Stimulated activated CD8-positive, alpha-beta memory T cell treated with anti-CD3 and anti-CD28 coated beads, Interleukin-12 subunit alpha, Interleukin-12 subunit beta, amount 100 ng/mL, for 24 hours (primary cell): ENCODE measurements around the gene ZBTB3.
"Not testable (repeated sequence)": the region's sequence is repeated elsewhere in the genome, so short reads cannot be mapped to it uniquely, and the experiment has no call there.

Source experiments
- DNase-seq: peaks from one replicate; pipeline ENCODE4 v3.0.0-alpha.2; 2020; ENCODE audit errors: extremely low read depth

The ZBTB3 gene

DNA sequence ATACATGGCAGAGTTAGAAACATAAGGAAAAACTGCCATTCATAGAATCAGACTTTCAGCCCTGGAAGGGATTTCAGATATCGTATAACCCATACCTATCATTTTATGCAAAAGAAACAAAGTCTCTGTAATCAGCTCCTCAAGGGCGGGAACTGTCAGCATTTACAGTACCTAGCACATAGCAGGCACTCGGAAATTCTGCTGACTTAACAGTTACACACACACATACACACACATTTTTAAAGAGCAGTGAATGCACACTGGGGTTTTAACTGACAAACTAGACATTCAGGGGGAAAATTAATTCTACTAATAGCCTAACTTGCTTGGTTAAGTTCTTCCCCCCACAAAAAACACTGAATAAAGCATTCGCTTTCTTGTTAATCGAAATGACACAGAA, 37.8 kb downstream of the ZBTB3 start:
- no peak for DNase-seq

DNA sequence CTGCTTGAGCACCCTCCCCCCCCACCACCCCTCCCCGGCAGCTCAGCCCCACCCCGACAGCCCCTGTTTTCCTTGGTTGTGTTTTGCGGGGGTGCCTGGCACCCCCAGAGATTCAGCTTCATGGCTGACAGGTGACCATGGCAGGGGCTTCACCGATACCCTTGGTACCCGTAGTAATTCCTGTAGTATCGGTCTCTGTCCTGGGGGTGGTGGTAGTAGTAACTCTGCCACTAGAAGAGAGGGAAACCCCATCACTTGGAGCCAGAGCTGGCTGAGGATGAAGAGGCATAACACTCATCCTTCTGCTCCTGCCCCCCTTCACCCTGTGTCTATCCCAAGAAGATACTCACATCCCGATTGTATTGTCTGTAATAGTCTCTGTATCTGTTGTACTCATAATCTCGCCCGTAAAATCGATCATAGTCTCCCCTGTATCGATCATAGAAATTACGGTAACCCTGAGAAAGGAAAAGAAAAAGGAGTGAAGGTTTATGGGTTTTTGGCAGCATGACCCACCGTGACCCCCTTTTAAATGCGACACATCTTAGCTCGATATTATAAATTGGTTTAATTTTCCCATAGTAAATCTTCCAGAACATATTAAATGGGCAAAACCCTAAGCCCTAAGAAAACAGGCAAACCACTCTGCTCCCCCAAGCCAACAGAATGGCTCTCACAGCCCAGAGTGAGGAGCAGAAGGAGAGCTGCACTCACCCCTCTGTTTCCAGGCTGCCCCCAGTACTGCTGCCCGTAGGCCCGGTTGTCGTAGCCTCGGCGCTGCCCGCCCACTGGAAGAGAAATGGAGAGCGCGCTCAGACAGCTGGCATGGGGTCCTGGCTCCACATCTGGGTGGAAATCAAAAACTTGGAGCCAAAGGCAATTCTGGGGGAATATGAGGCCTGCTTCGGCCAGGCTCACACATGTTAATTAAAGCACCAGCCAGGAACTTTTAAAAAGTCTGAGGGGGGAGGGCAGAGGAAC, 38.5 kb downstream of the ZBTB3 start:
- no peak for DNase-seq

DNA sequence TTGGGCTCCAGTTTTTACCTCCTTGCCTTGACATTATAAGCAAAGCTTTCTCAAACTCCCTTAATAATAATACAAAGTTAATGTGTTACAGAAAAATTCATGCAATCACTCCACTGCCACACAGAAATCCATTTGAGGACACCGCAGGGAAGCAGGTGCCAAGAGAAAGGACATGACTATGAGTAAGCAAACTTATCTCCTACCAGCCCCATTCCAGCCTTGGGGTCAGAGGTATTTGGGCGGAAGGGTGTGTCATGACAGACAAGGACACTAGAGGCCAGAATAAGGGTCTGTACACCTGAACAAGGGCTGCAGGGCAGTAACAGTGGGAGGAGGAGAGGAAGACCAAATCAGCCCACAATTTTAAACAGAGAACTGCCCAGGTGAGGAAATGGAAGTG, 40.6 kb downstream of the ZBTB3 start:
- DNase-seq: no peak

DNA sequence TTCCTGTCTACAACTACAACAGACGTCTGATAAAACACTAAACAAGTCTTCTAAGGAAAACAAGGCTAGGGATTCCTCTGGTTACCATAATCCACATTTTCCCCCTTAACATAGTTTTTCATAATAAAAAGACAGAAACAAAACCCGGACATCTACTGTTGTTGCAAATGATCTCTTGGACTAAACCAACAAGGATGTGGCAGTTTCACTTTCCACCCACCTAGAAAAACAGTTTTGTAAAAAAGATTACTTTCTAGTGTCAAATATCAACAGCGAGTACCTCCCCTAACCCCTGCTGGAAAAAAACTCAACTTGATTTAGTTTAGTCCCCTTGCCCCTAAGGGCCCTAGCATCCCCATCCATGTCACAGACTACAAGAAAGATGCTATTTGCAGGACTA, 41.1 kb downstream of the ZBTB3 start:
- DNase-seq: no peak

DNA sequence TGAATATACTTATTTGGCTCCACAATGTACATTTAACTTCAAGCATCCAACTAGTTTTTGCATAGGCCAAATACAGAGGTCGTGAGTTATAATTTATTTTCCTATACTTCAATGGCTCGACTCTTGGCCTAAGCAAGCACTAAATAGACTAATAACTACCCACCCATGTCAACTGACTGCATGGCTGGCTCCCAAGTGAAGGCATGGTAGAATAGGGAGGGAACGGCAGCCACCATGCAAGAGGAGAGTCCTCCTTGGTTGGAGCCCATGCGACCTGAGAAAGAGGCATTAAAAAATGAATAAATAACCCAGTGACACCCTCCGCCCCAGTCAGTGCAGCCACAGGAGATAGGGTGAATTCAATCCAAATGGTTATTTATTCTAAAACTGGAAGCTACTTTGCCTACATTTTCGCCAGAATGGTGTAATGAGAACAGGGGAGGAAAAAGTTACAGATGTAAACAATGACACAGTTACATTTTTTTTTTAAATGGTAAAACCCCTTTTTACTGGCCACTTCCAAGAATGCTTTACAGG, 41.6 kb downstream of the ZBTB3 start:
- no peak for DNase-seq

DNA sequence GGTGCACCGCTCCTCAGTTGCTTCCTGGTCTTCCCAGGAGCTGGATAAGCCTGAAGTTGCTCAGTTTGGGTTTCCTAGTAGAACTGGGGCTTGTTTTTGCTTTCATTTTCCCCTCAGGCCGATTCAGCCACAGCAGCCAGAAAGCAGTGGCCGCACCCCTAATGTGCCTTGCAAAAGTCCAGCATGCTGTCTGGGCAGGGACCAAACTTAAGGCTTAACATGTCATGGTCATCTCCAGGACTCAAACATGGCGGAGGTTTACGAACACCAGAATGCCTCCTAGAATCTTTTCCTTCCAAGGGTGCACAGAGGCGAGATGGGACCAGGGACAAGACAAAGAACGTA, 44.0 kb downstream of the ZBTB3 start:
- DNase-seq: no peak

DNA sequence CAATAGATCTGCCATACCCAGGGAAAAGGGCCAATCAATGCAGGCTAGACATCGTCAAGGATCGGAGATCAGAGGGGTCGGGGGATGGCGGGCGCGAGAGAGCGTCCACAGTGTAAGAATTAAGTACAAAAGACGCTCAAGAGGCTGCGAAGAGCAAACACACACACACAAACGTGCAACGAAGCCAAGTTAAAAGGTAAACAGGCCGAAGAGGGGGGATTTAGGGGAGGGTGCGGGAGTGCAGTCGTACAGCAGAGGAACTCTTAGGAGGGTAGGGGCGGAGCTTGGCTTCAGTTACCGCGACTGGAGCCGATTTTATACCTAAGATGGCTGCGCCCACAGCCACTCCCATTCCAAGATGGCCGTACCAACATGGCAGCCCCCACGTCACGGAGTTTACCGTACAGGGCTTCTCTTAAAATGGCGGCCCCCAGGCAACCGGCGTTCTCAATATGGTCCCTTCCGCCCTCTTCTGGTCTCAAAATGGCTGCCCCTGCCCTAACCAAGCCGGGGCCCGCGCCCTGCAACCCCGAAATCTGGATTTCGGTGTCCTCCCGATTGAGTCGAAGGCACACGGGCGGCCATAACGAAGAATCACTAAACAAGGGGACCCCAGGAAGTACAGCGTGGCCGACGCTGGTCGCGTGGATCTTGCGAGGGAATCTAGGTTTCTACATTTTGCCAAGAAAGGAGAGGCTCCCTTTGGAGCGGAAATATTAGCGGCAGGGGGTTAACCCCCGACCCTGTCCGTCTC, 44.5 kb downstream of the ZBTB3 start:
- peak; percentile 90 for DNase-seq

DNA sequence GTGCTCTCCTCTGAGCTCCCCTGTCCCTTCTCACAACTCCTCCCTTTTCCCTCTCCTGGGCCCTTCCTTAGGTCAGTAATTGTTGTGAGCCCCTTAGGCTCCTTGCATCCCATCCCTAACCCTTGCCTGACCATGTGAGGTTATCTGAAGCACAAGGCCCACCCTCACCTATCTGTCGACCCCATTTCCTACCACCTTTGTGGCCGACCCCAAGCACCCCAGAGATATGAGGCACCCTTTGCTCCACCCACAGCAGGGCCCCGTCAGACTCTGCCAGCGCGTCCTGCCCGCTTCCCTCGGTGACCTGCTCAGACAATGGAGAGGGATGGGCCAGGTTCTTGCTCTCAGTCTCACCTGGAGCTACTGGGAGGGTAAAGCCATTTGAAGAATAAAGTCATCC, 45.2 kb downstream of the ZBTB3 start:
- no peak for DNase-seq

DNA sequence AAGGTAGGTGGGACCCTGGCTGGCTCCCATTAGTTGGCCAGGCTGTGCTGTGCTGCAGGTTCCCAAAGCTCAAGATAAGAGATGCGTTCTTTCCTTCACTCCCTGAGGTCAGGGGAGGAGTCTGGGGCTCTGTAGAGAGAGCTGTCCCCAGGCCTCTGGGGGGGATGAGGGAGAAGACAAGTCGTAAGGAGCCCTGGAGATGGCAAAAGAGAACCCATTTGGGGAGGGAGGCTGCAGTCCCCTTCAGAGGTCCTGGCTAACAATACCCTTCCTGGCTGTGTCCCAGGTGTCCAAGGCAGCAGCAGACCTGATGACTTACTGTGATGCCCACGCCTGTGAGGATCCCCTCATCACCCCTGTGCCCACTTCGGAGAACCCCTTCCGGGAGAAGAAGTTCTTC, 45.6 kb downstream of the ZBTB3 start:
- no peak for DNase-seq

DNA sequence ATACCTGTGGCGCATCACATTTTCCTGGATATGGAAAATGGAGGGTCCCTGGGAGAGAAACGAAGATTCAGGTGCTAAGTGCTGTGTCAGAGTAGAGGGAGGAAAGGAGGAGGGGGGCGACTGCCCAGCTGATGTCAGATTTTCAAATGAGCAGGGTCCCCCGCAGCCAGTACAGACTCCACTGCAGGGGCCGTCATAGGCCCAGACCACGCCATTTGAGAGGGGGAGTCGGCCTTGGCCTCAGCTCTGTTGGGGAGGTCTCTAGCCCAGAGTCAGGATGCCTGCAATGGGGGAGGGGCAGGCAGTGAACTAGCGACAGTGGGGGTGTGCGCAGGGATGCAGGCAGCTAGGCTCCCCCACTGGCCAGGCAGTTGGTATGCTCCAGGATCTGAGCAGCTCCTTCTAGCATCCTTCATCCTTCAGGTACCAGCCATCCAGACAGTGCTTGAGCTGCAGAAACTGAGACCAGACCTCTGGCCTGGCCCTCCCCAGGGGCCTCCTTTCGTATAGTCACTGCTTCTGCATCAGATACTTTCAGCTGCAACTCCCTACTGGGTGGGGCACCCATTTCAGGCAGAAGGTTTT, 46.6 kb downstream of the ZBTB3 start, which contains the start of the genes BSCL2 and GNG3:
Gene BSCL2 (minus strand): TSS at position 148 of the 585 bp plus-strand sequence. CDS start 229 bp downstream, outside the sequence.
Gene GNG3 (plus strand): TSS at position 400 of the 585 bp plus-strand sequence. CDS start 620 bp downstream, outside the sequence.
- no peak for DNase-seq

DNA sequence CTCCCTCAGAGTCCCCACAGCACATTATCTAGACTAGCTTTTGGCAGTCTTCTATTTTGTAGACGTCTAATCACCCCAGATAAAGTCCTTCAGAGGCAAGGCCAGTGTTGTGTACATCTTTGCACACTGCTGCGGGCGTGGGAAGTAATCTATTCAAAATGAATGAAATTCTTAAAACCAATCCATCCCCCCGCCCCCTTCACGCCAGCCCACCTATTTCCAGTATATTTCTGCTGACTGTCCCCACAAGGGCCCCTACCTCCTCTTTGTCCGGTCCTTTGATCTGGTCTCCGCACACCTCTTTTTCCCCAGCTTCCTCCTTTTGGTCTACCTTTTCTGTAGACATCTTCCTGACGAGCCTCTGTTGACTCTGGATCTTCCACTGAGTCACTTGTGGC, 47.1 kb downstream of the ZBTB3 start:
- DNase-seq: no peak

DNA sequence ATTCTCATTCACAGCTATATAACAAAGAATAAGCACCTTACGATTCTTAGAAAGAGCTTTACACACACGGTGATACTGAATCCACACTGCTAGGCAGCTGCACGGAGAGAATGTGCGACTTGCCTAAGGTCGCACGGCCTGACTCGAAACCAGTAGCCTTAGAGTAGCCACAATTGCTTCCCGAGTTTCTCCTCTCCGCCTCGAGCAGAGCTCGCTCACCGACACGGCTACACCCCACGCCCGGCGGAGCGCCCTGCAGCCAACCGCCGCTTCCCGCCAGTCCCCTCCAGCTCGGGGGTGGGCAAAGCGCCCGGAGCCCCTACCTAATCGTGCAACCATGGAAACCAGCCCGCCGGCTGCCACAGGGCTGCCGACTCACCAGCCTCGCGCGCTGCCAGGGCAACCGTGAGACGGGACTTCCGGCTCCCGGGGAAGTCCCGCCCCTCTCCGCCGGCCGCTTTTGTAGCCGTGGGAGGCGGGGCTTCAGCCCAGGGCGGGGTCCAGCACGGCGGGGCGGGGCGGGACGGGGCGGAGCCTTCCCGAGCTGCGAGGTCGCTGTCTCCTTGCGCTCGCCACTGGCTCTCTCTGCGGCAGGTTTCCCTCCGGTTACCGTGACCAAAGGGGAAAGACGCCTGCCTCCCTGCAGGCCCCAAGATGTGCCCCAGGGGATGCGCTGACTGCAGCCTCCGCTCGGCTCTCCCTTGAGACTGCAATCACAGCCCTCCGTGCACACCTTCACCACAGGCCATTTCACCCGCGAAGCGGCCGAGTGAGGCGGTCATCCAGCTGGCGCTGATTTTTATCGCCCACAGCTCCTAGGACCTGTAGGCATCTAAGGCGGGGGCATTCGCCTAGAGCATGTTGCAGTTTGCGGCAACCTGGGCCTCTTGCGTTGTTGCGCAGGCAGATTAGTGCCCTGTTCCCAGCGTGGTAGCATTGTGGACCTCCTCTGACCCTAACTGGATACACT, 47.8 kb downstream of the ZBTB3 start:
- peak; percentile 93 for DNase-seq

DNA sequence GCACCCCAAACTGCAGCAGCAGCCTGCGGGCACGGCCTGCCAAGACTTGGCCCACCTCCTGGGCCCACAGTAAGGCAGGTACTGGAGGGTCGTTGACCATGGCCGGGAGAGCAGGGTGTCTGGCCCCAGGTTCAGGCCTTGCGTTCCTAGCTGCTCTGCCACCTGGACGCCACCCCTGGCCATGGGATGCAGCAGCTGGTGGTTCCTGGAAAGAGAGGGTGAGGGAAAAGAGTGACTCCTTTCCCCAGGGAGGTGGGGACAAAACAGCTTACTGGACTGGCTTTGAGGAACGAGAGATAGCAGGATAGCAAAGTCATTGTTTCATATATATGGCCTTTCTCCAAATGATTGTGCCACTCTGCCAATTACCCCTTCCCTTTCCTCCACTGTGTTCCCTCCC, 48.5 kb downstream of the ZBTB3 start:
- no peak for DNase-seq

DNA sequence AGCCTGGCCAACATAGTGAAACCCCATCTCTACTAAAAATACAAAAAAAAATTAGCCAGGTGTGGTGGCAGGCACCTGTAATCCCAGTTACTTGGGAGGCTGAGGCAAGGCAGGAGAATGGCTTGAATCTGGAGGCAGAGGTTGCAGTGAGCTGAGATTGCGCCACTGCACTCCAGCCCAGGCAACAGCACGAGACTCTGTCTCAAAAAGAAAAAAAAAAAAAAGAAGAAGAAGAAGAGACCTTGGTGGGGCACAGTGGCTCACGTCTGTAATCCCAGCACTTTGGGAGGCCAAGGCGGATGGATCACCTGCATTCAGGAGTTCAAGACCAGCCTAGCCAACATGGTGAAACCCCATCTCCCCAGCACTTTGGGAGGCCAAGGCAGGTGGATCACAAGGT, 50.0 kb downstream of the ZBTB3 start:
- not testable (repeated sequence) for DNase-seq

DNA sequence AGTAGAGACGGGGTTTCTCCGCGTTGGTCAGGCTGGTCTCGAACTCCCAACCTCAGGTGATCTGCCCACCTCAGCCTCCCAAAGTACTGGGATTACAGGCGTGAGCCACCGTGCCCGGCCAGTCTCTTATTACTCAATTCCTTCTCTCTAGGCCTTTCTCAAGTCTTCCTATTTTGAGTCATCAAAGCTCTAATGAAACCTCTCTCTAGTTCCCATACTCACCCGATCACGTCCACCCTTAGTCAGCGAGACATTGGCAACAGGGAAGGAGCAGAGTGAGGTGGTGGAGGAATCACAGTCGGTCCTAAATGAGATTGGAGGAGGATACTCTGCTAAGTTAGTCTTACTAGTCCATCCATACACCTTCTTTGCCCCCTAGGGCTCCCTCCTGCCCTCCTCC, 51.7 kb downstream of the ZBTB3 start:
- DNase-seq: no peak
